Measurements from ENCODE around the gene COL4A1.

Gene COL4A1

GRCh38 chr13:110354123-110354627 lies 47.2 kb upstream of the COL4A1 start:
- no peak overlapping the region for H2AK5ac ChIP-seq (ENCODE audit: low read depth, low read length)
- no peaks in the 10 kb centered on the region for H3K9me3 ChIP-seq (replicated peaks in 1 of 2; ENCODE audit: control insufficient read depth in 2 of 2, insufficient read depth in 1 of 2, low read depth in 1 of 2, low read length in 2 of 2)
- H3K36me3 ChIP-seq (replicated peaks in 1 of 2; ENCODE audit: control insufficient read depth in 2 of 2, insufficient read depth in 2 of 2, low read length in 2 of 2), result peaks cover 5 to 32% of the 10 kb centered on the region in 2 donors
- no peak overlapping the region for H2BK15ac ChIP-seq (ENCODE audit: low read length)
- H3K14ac ChIP-seq (ENCODE audit: low read length), result no peak overlapping the region
- H3K4me1 ChIP-seq (ENCODE audit: control insufficient read depth in 2 of 2, insufficient read depth in 1 of 2, low read depth in 1 of 2, low read length in 2 of 2), result peaks cover 3 to 6% of the 10 kb centered on the region in 2 donors
- no peak overlapping the region for H2BK120ac ChIP-seq (ENCODE audit: low read depth, low read length)
- no peak for DNase-seq (ENCODE audit: low spot score)
- no peaks in the 10 kb centered on the region for H3K27me3 ChIP-seq (ENCODE audit: control insufficient read depth in 3 of 3, insufficient read depth in 3 of 3, low read depth in 1 of 3, low read length in 3 of 3)
- no peak overlapping the region for H4K91ac ChIP-seq (ENCODE audit: low read depth, low read length, poor library complexity)
- H3K4me3 ChIP-seq (ENCODE audit: low read length in 2 of 2), result no peak overlapping the region
- no peak overlapping the region for H4K8ac ChIP-seq (ENCODE audit: low read depth, low read length)
- H3K18ac ChIP-seq (ENCODE audit: low read length), result no peak overlapping the region
- peaks cover 10% of the 10 kb centered on the region for H3K79me1 ChIP-seq (ENCODE audit: low read depth, low read length)
- H3K4me2 ChIP-seq (ENCODE audit: insufficient read depth, low read length, poor library complexity, severe bottlenecking), result no peak overlapping the region
- no peak overlapping the region for H3K27ac ChIP-seq (replicated peaks; ENCODE audit: low read length)
- H3K4ac ChIP-seq (ENCODE audit: low read length), result no peak overlapping the region
- no peak overlapping the region for H2AFZ ChIP-seq (ENCODE audit: low read length)
- H2BK12ac ChIP-seq (ENCODE audit: low read length), result no peak overlapping the region
- no peak overlapping the region for H3K9ac ChIP-seq (ENCODE audit: low read depth, low read length, poor library complexity)
- H3K23ac ChIP-seq (ENCODE audit: low read depth, low read length, poor library complexity), result no peak overlapping the region
- no CpG with 5 or more reads among the region's 6 CpGs for WGBS, 2 donors (ENCODE audit: extremely low coverage in 2 of 2, insufficient read length in 2 of 2, insufficient replicate concordance in 1 of 2)
- no peak overlapping the region for H2BK5ac ChIP-seq (ENCODE audit: low read length)

- DNase-seq (ENCODE audit: low spot score), result no peak
- no peaks in the 10 kb centered on the region for H3K9me3 ChIP-seq (replicated peaks in 1 of 2; ENCODE audit: control insufficient read depth in 2 of 2, insufficient read depth in 1 of 2, low read depth in 1 of 2, low read length in 2 of 2)
- H3K4ac ChIP-seq (ENCODE audit: low read length), result no peak overlapping the region
- H3K36me3 ChIP-seq (replicated peaks in 1 of 2; ENCODE audit: control insufficient read depth in 2 of 2, insufficient read depth in 2 of 2, low read length in 2 of 2), result peaks cover 5 to 26% of the 10 kb centered on the region in 2 donors
- H3K18ac ChIP-seq (ENCODE audit: low read length), result no peak overlapping the region
- no peak overlapping the region for H2AK5ac ChIP-seq (ENCODE audit: low read depth, low read length)
- H2BK120ac ChIP-seq (ENCODE audit: low read depth, low read length), result no peak overlapping the region
- no peak overlapping the region for H3K4me3 ChIP-seq (ENCODE audit: low read length in 2 of 2)
- H3K14ac ChIP-seq (ENCODE audit: low read length), result no peak overlapping the region
- no peak overlapping the region for H2BK12ac ChIP-seq (ENCODE audit: low read length)
- H3K27ac ChIP-seq (replicated peaks; ENCODE audit: low read length), result no peak overlapping the region
- no peak overlapping the region for H3K9ac ChIP-seq (ENCODE audit: low read depth, low read length, poor library complexity)
- no CpG with 5 or more reads among the region's 13 CpGs for WGBS, 2 donors (ENCODE audit: extremely low coverage in 2 of 2, insufficient read length in 2 of 2, insufficient replicate concordance in 1 of 2)
- no peak overlapping the region for H3K4me2 ChIP-seq (ENCODE audit: insufficient read depth, low read length, poor library complexity, severe bottlenecking)
- no peak overlapping the region for H4K91ac ChIP-seq (ENCODE audit: low read depth, low read length, poor library complexity)
- H2BK5ac ChIP-seq (ENCODE audit: low read length), result no peak overlapping the region
- no peak overlapping the region for H4K8ac ChIP-seq (ENCODE audit: low read depth, low read length)
- H2AFZ ChIP-seq (ENCODE audit: low read length), result no peak overlapping the region
- no peak overlapping the region for H2BK15ac ChIP-seq (ENCODE audit: low read length)
- peaks cover 10% of the 10 kb centered on the region for H3K79me1 ChIP-seq (ENCODE audit: low read depth, low read length)
- peaks cover 3 to 6% of the 10 kb centered on the region in 2 donors for H3K4me1 ChIP-seq (ENCODE audit: control insufficient read depth in 2 of 2, insufficient read depth in 1 of 2, low read depth in 1 of 2, low read length in 2 of 2)
- H3K27me3 ChIP-seq (ENCODE audit: control insufficient read depth in 3 of 3, insufficient read depth in 3 of 3, low read depth in 1 of 3, low read length in 3 of 3), result no peaks in the 10 kb centered on the region
- H3K23ac ChIP-seq (ENCODE audit: low read depth, low read length, poor library complexity), result no peak overlapping the region
Observed at GRCh38 chr13:110353339-110353977, 46.5 kb upstream of the COL4A1 start.

GRCh38 chr13:110352735-110353134 lies 45.8 kb upstream of the COL4A1 start:
- no peak overlapping the region for H2BK5ac ChIP-seq (ENCODE audit: low read length)
- no peak overlapping the region for H4K91ac ChIP-seq (ENCODE audit: low read depth, low read length, poor library complexity)
- peaks cover 3 to 20% of the 10 kb centered on the region in 2 donors for H3K36me3 ChIP-seq (replicated peaks in 1 of 2; ENCODE audit: control insufficient read depth in 2 of 2, insufficient read depth in 2 of 2, low read length in 2 of 2)
- no peak overlapping the region for H3K4ac ChIP-seq (ENCODE audit: low read length)
- H3K14ac ChIP-seq (ENCODE audit: low read length), result no peak overlapping the region
- H3K18ac ChIP-seq (ENCODE audit: low read length), result peak overlapping the region; percentile 52
- no CpG with 5 or more reads among the region's 8 CpGs for WGBS, 2 donors (ENCODE audit: extremely low coverage in 2 of 2, insufficient read length in 2 of 2, insufficient replicate concordance in 1 of 2)
- H3K9ac ChIP-seq (ENCODE audit: low read depth, low read length, poor library complexity), result no peak overlapping the region
- peaks cover 10% of the 10 kb centered on the region for H3K79me1 ChIP-seq (ENCODE audit: low read depth, low read length)
- H2AK5ac ChIP-seq (ENCODE audit: low read depth, low read length), result no peak overlapping the region
- H4K8ac ChIP-seq (ENCODE audit: low read depth, low read length), result no peak overlapping the region
- no peaks in the 10 kb centered on the region for H3K9me3 ChIP-seq (replicated peaks in 1 of 2; ENCODE audit: control insufficient read depth in 2 of 2, insufficient read depth in 1 of 2, low read depth in 1 of 2, low read length in 2 of 2)
- peak overlapping the region; percentile 69 for H3K23ac ChIP-seq (ENCODE audit: low read depth, low read length, poor library complexity)
- peaks cover 3 to 6% of the 10 kb centered on the region in 2 donors for H3K4me1 ChIP-seq (ENCODE audit: control insufficient read depth in 2 of 2, insufficient read depth in 1 of 2, low read depth in 1 of 2, low read length in 2 of 2)
- DNase-seq (ENCODE audit: low spot score), result no peak
- no peak overlapping the region for H2AFZ ChIP-seq (ENCODE audit: low read length)
- no peaks in the 10 kb centered on the region for H3K27me3 ChIP-seq (ENCODE audit: control insufficient read depth in 3 of 3, insufficient read depth in 3 of 3, low read depth in 1 of 3, low read length in 3 of 3)
- no peak overlapping the region for H2BK12ac ChIP-seq (ENCODE audit: low read length)
- no peak overlapping the region for H3K27ac ChIP-seq (replicated peaks; ENCODE audit: low read length)
- no peak overlapping the region for H2BK15ac ChIP-seq (ENCODE audit: low read length)
- H2BK120ac ChIP-seq (ENCODE audit: low read depth, low read length), result no peak overlapping the region
- no peak overlapping the region for H3K4me3 ChIP-seq (ENCODE audit: low read length in 2 of 2)
- H3K4me2 ChIP-seq (ENCODE audit: insufficient read depth, low read length, poor library complexity, severe bottlenecking), result no peak overlapping the region

- no peak overlapping the region for H3K4me2 ChIP-seq (ENCODE audit: insufficient read depth, low read length, poor library complexity, severe bottlenecking)
- H2AFZ ChIP-seq (ENCODE audit: low read length), result no peak overlapping the region
- H3K18ac ChIP-seq (ENCODE audit: low read length), result no peak overlapping the region
- H3K4me1 ChIP-seq (ENCODE audit: control insufficient read depth in 2 of 2, insufficient read depth in 1 of 2, low read depth in 1 of 2, low read length in 2 of 2), result peaks cover 4 to 6% of the 10 kb centered on the region in 2 donors
- no peaks in the 10 kb centered on the region for H3K27me3 ChIP-seq (ENCODE audit: control insufficient read depth in 3 of 3, insufficient read depth in 3 of 3, low read depth in 1 of 3, low read length in 3 of 3)
- H3K4ac ChIP-seq (ENCODE audit: low read length), result no peak overlapping the region
- H2BK5ac ChIP-seq (ENCODE audit: low read length), result no peak overlapping the region
- WGBS, 2 donors (ENCODE audit: extremely low coverage in 2 of 2, insufficient read length in 2 of 2, insufficient replicate concordance in 1 of 2), result no CpG with 5 or more reads among the region's 6 CpGs
- no peak for DNase-seq (ENCODE audit: low spot score)
- no peaks in the 10 kb centered on the region for H3K9me3 ChIP-seq (replicated peaks in 1 of 2; ENCODE audit: control insufficient read depth in 2 of 2, insufficient read depth in 1 of 2, low read depth in 1 of 2, low read length in 2 of 2)
- no peak overlapping the region for H3K23ac ChIP-seq (ENCODE audit: low read depth, low read length, poor library complexity)
- no peak overlapping the region for H4K91ac ChIP-seq (ENCODE audit: low read depth, low read length, poor library complexity)
- H3K79me1 ChIP-seq (ENCODE audit: low read depth, low read length), result peaks cover 12% of the 10 kb centered on the region
- no peak overlapping the region for H2AK5ac ChIP-seq (ENCODE audit: low read depth, low read length)
- no peak overlapping the region for H3K27ac ChIP-seq (replicated peaks; ENCODE audit: low read length)
- H3K14ac ChIP-seq (ENCODE audit: low read length), result no peak overlapping the region
- H3K9ac ChIP-seq (ENCODE audit: low read depth, low read length, poor library complexity), result no peak overlapping the region
- H2BK120ac ChIP-seq (ENCODE audit: low read depth, low read length), result no peak overlapping the region
- H3K36me3 ChIP-seq (replicated peaks in 1 of 2; ENCODE audit: control insufficient read depth in 2 of 2, insufficient read depth in 2 of 2, low read length in 2 of 2), result peaks cover 0 to 14% of the 10 kb centered on the region in 2 donors
- no peak overlapping the region for H2BK15ac ChIP-seq (ENCODE audit: low read length)
- no peak overlapping the region for H3K4me3 ChIP-seq (ENCODE audit: low read length in 2 of 2)
- no peak overlapping the region for H4K8ac ChIP-seq (ENCODE audit: low read depth, low read length)
- H2BK12ac ChIP-seq (ENCODE audit: low read length), result no peak overlapping the region
Observed at GRCh38 chr13:110351636-110352420, 44.9 kb upstream of the COL4A1 start.

Data from neuronal stem cell (in vitro differentiated cells).